ENCODE results near the gene GDAP2. TPM values are rescaled to one million over a fixed set of nuclear protein-coding genes. Genes with fewer than 3 reads are reported as not detected.

GDAP2 gene
- total RNA-seq, 1 donor from 2014 or later = 15.9 TPM

DNA sequence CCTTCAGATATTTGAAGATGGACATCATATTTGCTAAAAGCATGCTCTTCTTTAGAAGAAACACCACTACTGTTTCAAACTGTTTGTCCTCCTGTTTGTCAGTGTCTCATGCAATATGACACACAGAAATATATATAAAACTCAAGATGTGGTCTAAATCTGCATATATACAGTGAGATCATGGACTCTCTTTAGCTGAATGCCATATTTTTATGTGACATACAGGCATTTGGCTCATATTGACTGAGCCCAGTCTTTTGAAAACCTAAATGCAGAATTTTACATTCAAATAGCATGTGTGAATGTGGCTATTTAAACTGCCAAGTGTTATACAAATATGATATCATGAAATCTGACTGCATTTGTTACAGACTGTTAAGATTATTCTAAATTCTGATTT lies 18.4 kb downstream of the GDAP2 start:
- intact Hi-C loops (cut with DNase I) = no loop called here
- no peak for DNase-seq (ENCODE audit: missing footprints)
- ATAC-seq = no peak

DNA sequence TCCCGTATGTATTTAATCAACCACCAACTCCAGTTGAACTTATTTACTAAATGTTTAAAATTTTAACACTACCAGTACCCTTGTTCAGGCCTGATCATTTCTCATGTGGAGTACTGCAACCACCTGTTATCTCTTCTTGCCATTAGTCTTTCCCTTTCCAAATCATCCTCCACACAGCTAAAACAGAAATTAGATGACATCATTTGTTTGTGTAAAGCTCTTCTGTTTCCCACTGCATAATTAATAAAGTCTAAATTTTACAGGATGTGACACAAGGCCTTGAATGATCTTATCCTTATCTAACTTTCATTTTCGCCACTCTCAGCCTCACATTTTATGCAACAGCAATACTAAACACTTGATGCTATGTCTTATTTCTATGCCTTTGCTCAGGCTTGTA lies 24.4 kb downstream of the GDAP2 start:
- intact Hi-C loops (cut with DNase I) = no loop called here
- DNase-seq (ENCODE audit: missing footprints) = no peak
- no peak for ATAC-seq

DNA sequence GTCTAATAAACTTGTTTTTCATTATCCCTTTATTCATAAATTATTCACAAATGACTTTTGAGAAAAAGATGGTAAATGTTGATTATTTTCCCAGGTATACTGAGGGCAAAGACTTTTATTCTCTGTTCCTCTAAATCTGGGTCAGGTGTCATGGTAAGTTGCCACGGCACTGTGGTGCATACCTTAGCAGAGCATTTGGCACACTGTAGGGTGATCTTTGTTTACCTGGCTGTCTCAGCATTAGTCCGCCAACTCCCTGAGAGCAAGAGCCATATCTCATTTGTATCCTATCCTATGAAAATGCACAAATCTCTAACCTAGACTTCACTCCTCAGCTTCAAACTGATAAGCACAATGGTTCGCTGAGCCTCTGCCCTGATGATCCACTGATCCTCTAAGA lies 24.9 kb downstream of the GDAP2 start:
- ATAC-seq = no peak
- intact Hi-C loops (cut with DNase I) = no loop called here
- no peak for DNase-seq (ENCODE audit: missing footprints)

DNA sequence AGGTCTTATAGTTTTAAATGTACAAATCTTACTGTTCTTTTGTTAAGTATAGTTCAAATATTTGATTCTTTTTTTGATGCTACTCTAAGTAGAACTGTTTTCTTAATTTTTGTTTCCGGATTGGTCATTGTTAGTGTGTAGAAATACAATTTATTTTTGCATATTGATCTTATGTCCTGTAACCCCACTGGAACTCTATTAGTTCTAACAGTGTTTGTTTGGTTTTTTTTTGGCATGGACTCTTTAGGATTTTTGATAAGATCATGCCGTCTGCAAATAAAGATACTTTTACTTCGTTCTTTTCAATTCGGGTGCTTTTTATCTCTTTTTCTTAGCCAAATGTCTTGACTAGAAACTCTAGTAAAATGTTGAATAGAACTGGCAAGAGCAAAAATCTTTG lies 26.5 kb downstream of the GDAP2 start:
- no peak for DNase-seq (ENCODE audit: missing footprints)
- intact Hi-C loops (cut with DNase I) = no loop called here
- ATAC-seq = no peak

DNA sequence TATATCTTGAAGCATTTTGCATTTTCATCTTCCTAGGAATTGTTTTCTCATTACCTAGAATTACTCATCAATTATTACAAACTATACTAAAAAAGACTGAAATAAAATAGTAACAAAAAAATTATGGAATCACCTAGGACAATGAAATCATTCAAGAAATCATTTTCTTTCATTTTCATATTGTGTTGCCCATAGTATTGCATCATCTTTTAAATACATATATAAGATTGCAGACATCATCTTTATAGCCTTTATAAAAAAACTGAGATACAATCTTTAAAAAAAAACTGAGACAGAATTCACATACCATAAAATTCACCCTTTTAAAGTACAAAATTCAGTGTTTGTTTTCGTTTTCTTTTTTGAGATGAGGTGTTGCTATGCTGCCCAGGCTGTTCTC lies 29.6 kb downstream of the GDAP2 start:
- intact Hi-C loops (cut with DNase I) = loop anchor here (10.0 kb wide), 1 partner anchor 385 kb away; no protein-coding TSS in a partner anchor
- no peak for DNase-seq (ENCODE audit: missing footprints)
- ATAC-seq = no peak

DNA sequence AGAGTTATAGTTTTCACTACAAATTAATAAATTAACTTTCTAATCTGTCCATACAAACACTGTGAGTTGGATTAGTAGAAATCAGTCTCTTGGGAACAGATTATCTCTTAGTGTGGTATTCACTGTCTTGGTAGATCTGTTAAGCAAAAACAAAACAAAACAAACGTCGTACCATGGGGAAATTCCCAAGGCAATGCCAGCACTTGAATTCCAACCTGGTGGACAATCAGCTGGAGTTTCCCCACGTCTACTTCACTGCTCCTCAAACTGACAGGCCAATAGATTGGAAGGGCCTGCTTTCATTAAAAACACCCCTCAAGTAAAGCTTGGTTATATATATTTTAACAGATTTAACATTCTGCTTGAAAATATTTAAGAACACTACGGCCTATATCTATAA lies 31.9 kb downstream of the GDAP2 start:
- no peak for DNase-seq (ENCODE audit: missing footprints)
- intact Hi-C loops (cut with DNase I) = loop anchor here (10.0 kb wide), 1 partner anchor 383 kb away; no protein-coding TSS in a partner anchor
- no peak for ATAC-seq

DNA sequence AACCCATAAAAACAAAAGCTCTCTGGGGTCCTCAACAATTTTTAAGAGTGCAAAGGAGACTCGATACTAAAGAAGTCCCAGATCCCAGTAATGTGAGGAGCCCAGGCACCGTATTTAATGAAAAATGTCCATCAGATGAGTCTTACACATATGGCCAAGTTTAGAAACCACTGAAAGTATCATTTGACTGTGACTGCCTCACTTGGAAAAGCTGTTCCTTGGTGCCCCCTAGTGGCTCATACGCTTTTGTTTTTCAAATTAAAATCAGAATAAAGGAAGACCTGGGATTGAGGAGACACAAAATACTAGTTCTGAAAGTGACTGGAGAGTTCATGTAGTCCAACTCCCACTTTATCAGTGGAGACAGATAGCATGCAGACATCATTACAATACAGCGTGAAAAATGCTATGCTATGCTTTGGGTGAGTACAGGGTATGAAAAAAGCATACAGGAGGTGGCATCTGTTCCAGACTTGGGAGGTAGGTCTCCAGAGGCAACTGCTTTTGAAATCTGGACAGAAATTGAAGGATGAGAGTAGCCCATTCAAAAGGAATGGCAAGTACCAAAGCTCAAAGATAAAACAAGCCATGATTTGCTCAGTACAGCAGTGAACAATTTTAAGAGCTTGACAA lies 33.8 kb downstream of the GDAP2 start:
- DNase-seq (ENCODE audit: missing footprints) (no peak), ATAC-seq (no peak)
- intact Hi-C loops (cut with DNase I) = loop anchor here (10.0 kb wide), 1 partner anchor 381 kb away; no protein-coding TSS in a partner anchor

DNA sequence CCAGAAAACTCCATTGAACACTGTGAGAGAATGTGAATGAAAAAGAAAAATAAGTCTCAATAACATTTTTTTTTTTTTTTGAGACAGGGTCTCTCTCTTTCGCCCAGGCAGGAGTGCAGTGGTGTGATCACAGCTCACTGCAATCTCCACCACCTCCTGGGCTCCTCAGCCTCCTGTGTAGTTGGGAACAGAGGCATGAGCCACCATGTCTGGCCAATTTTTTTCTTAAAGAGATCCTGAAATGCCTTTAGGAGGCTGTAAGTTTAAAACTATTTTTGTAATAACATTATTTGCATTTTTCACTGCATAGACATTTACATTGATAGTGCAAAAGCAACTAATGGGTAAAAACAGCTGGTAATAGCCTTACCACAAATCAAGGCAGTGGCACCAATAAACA lies 35.3 kb downstream of the GDAP2 start:
- intact Hi-C loops (cut with DNase I) = loop anchor here (10.0 kb wide), 1 partner anchor 379 kb away; no protein-coding TSS in a partner anchor
- ATAC-seq = no peak
- DNase-seq (ENCODE audit: missing footprints) = no peak

DNA sequence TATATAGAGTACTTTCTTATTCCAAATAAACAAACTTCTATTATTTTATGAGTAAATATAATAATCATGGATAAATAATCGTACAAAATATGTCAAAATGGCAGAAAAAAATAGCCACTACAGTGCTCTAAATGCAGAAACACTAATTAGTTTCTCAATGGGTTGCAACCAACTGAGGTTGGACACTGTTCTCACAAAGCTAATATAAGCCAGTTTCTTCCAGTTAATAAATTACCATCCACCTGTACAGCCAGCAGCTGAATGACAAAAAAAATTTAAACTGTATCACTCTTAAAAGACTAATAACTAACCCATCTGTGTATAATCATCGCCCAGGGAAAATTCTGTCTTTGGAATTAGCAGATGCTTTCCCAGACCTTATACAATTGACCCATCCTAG lies 36.9 kb downstream of the GDAP2 start:
- intact Hi-C loops (cut with DNase I) = loop anchor here (10.0 kb wide), 1 partner anchor 378 kb away; no protein-coding TSS in a partner anchor
- DNase-seq (ENCODE audit: missing footprints) (no peak), ATAC-seq (no peak)

DNA sequence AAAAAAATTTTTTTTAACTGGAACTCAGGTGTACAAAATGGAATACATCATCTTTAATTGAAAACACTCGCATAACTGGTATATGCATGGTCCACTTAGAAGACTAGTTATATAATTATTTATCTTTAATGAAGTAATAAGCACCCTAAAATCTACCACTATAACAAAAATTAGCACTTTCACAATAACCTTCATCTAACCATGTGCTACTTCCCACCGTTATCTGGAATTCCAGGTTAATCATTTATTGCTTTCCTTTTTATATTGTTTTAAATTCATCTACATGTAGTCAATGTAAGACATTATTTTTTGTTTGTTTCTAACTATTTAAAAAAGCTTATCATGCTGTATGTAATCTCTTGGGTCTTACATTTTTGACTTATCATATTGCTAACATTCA lies 39.0 kb downstream of the GDAP2 start:
- ATAC-seq (no peak), DNase-seq (ENCODE audit: missing footprints) (no peak)
- intact Hi-C loops (cut with DNase I) = loop anchor here (10.0 kb wide), 1 partner anchor 376 kb away; no protein-coding TSS in a partner anchor

DNA sequence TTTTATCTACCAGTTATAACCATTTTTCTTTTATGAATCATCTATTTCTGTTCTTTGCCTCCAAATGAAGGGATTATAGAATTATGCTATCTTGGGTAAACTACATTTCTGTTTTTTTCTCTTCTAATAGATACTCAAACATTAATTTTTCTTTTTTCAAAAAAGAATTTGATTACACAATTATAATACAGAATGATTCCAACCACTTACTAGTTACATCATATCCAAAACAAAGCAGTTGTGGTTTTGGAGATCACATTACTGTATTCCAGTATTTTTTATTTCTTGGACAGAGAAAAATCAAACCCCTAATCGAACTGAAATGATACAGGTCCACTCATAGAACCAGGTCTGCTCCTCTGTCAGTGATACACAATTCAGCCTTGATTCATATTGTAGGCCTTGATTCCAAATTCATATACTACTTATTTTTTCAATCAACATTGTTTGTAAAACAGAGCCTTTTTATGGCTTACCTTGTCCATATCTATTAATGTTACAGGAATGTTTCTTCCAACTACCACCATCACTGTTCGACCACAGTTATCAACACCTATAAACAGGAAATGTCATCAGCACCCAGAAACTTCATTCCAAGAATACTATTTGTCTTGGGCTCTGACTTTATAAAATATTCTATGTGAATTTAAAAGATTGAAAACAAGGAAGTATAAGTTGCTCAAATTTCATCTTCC lies 43.2 kb downstream of the GDAP2 start:
- intact Hi-C loops (cut with DNase I) = no loop called here
- no peak for DNase-seq (ENCODE audit: missing footprints)
- ATAC-seq = no peak

DNA sequence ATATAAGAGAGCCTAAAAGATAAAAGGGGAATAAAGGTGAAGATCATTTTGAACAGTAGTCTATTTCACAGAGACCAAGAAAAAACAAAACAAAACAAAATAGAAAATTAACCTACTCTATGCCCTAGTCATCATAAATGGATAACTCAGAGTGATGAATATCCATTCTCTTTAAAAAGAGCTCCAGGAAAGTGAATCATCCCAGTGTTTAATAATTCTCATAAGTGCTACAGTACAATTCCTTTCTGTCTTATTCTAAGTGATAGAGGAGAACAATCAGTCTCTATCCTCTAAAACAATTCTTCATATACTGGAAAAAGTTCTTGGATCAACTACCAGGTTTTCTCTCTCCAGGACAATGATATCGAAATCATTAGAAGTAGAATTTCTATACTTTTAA lies 45.8 kb downstream of the GDAP2 start:
- intact Hi-C loops (cut with DNase I) = no loop called here
- ATAC-seq (no peak), DNase-seq (ENCODE audit: missing footprints) (no peak)

DNA sequence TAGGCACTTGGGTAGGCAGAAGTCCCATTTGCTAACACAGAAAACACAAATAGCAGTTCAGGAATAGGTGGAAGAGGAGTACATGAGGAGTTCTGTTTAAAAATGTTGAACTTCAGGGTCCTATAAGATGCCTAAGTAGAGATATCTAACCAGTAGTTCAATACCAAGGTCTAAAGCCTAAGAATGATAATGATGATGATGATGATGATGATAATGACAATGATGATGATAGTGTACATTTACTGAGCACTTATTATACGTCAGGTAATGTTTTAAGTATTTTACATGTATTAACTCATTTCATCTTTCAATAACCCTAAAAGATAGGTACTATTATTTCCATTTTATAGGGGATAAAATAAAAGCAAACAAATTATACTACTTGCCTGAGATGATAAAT lies 50.1 kb downstream of the GDAP2 start:
- ATAC-seq (no peak), DNase-seq (ENCODE audit: missing footprints) (no peak)
- intact Hi-C loops (cut with DNase I) = no loop called here

DNA sequence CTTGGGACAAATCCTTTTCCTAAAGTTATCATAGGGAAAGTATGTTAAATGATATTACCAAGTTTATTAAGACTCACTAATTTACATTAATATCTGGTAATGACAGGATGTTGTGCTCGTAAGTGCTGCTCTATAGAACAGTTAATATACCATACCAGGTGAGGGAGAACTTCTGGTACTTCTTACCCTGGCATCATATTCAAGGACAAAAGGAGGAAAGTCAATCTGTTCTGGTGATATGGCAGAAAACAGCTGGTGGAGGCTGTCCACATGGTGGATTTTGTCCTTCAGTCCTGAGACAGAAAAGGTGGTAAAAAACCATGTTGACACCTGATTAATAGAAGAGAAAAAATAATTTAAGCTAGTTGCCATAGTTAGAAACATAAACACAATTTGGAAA lies 51.6 kb downstream of the GDAP2 start:
- DNase-seq (ENCODE audit: missing footprints) = no peak
- intact Hi-C loops (cut with DNase I) = no loop called here
- ATAC-seq = no peak

DNA sequence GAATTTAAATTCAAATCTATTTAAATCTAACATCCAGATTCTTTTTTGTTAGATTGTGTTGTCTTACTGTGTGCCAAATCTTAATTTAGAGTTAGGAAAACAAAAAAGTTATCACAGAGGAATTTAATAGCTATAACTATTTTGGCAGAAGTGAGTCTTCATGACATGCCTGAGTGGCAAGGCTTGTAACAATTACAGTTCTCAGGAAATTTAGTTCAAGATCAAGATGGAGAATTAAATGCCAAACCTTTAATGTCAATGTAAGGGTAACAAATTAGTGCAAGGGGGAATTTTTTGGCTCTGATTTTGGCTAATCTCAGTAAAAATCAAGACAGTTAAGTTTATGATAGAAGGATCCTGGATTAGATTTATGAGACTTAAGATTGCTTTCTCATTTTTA lies 58.4 kb downstream of the GDAP2 start:
- DNase-seq (ENCODE audit: missing footprints) (no peak), ATAC-seq (no peak)
- intact Hi-C loops (cut with DNase I) = no loop called here

DNA sequence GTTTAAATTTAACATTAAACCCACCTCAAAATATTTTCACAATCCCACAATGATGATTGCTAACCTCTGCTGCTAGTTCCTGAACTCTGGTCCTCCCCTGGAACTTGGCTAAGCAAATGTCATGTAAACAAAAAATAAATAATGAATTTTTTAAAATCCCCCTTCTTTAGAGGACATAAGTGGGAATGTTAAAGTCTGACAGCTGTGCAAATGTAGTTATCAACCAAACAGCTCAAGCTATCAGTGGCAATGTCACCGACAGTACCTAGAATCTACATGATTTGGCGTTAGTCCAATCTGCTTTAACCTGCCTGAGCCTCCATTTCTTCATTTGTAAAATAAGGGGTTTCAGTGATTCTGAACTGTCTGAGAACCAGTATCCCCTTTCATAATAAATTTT lies 67.7 kb downstream of the GDAP2 start:
- intact Hi-C loops (cut with DNase I) = no loop called here
- no peak for DNase-seq (ENCODE audit: missing footprints)
- ATAC-seq = no peak

DNA sequence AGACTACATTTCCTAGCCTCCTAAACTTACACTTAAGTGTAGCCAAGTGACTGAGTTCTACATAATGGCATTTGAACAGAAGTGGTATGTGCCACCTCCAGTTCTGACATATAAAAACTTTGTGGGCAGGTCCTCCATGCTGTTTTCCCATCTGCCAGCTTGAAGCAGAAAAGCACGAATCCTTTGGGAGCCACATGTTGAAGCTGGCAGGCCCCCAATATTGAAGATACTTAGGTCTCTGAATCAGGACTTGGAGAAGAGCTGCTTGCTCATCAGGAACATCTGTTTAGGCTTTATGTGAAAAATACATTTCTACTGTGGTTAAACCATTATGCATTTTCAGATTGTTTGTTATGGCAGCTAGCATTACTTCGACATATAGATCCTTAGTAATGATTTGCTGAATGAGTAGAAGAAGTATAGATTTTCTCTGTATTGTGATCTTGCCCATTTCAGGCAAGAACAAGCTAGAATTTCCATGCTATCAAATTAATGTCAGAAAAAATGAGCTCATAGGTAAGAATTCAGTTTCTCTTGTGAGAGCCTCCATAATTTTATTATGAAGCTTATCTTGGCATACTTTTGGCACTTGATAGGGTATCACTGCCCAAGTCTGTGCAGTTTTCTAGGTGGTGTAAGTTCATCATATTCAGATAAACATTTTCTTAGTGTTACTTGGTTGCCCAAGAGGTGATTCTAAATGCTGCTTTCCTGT lies 68.4 kb downstream of the GDAP2 start:
- intact Hi-C loops (cut with DNase I) = no loop called here
- DNase-seq (ENCODE audit: missing footprints) = no peak
- no peak for ATAC-seq

DNA sequence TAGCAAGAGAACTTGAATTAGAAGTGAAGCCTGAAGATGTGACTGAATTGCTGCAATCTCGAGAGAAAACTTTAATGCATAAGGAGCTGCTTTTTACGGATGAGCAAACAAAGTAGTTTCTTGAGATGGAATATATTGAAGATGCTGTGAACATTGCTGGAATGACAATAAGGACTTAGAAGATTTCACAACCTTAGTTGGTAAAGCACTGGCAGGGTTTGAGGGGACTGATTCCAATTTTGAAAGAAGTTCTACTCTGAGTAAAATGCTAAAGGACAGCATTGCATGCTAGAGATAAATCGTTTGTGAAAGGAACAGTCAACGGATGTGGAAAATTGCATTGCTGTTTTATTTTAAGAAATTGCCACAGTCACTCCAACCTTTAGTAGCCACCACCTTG lies 69.5 kb downstream of the GDAP2 start:
- intact Hi-C loops (cut with DNase I) = no loop called here
- ATAC-seq (no peak), DNase-seq (ENCODE audit: missing footprints) (no peak)

DNA sequence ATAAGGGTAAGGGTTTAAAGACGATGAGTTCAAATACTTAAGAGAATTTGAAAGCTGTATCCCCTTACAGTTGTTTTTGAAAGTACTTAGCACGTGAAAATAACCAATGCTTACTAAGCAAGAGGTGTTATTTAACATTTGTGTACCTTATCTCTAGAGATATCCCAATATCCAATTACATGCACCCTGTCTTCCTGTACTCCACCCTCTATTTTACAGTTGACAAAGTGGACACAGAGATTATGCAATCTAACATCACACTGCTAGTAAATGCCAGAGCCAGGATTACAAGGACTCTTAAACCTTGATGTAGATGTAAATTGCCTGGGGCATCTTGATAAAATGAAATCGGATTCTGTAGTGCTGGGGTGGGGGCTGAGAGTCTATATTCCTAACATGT lies 72.0 kb downstream of the GDAP2 start:
- intact Hi-C loops (cut with DNase I) = no loop called here
- ATAC-seq (no peak), DNase-seq (ENCODE audit: missing footprints) (no peak)

Data from Right ventricle myocardium inferior (tissue), 1 donor.